HG03060 (cell line): ENCODE results near the gene PPP1R13L.
"Not testable (repeated sequence)": the region's sequence is repeated elsewhere in the genome, so short reads cannot be mapped to it uniquely, and the experiment has no call there.

Experiments used
- ATAC-seq: cut with Tn5 transposase; IDR thresholded peaks from one replicate; pipeline ENCODE4 v1.9.1; 2021; ENCODE audit warnings: low read depth, moderate number of reproducible peaks; ENCODE audit not compliant: unreplicated experiment

PPP1R13L gene

GRCh38 chr19:45349126-45349415, 55.8 kb downstream of the PPP1R13L start:
- ATAC-seq = no peak

DNA sequence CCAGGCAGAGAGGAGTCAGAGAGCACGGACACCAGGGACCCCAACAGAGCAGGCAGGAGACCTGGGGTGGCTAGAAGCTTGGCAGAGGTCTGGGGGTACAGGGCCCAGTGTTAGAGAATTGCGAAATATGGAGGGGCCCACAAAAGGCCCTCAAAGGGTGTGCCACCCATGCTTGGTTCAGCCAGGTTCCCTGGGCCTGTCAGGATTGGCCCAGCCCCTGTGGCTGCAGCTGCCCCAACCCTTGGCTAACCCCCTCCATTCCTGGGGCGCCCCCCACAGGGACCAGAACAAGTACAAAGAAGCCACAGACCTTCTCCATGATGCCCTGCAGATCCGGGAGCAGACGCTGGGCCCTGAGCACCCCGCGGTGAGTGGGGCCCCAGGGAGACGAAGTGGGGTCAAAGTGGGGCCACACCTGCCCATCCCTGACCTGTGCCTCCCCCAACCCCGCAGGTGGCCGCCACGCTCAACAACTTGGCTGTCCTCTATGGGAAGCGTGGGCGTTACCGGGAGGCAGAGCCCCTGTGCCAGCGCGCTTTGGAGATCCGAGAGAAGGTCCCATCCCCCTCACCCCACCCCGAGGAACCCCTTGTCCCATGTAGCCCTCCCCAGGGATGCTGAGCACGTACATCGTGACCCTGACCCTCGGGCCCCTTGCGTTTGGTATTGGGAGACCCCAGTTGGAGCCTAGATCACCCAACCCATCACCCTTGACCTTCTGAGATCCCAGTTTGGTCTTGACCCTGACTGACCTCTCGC, 56.3 kb downstream of the PPP1R13L start:
- no peak for ATAC-seq

GRCh38 chr19:45347570-45348366, 57.1 kb downstream of the PPP1R13L start:
- no peak for ATAC-seq

GRCh38 chr19:45346449-45346848, 58.4 kb downstream of the PPP1R13L start:
- no peak for ATAC-seq

DNA sequence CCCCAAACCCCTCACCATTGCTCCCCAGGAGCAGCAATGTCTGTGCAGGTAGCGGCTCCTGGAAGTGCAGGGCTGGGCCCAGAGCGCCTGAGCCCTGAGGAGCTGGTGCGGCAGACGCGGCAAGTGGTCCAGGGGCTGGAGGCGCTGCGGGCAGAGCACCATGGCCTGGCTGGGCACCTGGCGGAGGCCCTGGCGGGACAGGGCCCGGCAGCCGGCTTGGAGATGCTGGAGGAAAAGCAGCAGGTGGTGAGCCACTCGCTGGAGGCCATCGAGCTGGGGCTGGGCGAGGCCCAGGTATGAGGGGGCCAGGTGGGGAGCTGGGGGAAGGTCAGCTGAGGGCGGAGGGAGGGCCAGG, 59.4 kb downstream of the PPP1R13L start:
- no peak for ATAC-seq

- no peak for ATAC-seq
Observed at GRCh38 chr19:45344621-45345505, 60.0 kb downstream of the PPP1R13L start.

- no peak for ATAC-seq
Observed at GRCh38 chr19:45342911-45343310, 62.0 kb downstream of the PPP1R13L start.

- no peak for ATAC-seq
Observed at GRCh38 chr19:45340899-45341453, 63.9 kb downstream of the PPP1R13L start.

- ATAC-seq = no peak
Observed at GRCh38 chr19:45340232-45340898, 64.5 kb downstream of the PPP1R13L start, which contains the start of gene KLC3. KLC3 (plus strand) TSS chr19:45340750; CDS start chr19:45345542, 4,792 bp downstream.

- ATAC-seq = no peak
Observed at GRCh38 chr19:45339629-45340028, 65.2 kb downstream of the PPP1R13L start.

- no peak for ATAC-seq
Observed at GRCh38 chr19:45336696-45337251, 68.1 kb downstream of the PPP1R13L start.

- not testable (repeated sequence) for ATAC-seq
Observed at GRCh38 chr19:45334881-45335280, 70.0 kb downstream of the PPP1R13L start.

- ATAC-seq = no peak
Observed at GRCh38 chr19:45333609-45334303, 71.1 kb downstream of the PPP1R13L start.

DNA sequence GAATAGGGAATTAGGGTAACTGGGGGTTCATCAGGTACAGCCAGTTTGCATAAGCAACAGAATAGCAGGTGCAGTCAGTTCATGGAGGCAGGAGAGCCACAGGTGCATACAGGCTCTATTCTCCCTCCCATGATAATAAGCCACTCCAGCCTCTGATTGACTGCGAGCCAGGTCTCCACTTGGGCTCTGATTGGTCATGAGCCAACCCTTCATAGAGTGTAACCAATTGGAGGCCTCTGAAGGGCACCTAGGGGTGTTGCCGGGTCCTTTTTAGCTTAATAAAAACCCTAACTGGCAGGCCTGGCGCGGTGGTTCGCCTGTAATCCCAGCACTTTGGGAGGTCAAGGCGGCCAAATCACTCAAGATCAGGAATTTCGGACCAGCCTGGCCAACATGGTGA, 73.5 kb downstream of the PPP1R13L start:
- no peak for ATAC-seq
